Uterus (tissue), 4 donors: ENCODE data around the gene GNPNAT1. TPM values are rescaled to one million over a fixed set of nuclear protein-coding genes. Genes with fewer than 3 reads are reported as not detected.

Experiments
- DNase-seq, 2 donors: peaks; one replicate each; pipeline ENCODE4 v3.0.0-alpha.2; 2019 to 2020
- H3K27ac ChIP-seq, 2 donors: fragments of 200-600 bp; sonication (generic); 1 replicate in 1 of 2; 2 replicates in 1 of 2; pipeline ENCODE4 v1.5.1; 2016 to 2018
- H3K27me3 ChIP-seq, 2 donors: fragments of 200-600 bp; sonication (generic); one replicate each; pipeline ENCODE4 v1.5.1; 2018 to 2019; ENCODE audit warnings: control low read depth in 1 of 2
- H3K36me3 ChIP-seq, 2 donors: fragments of 200-600 bp; sonication (generic); one replicate each; pipeline ENCODE4 v1.5.1; 2019; ENCODE audit warnings: control low read depth in 1 of 2
- H3K4me1 ChIP-seq, 2 donors: fragments of 200-600 bp; sonication (generic); one replicate each; pipeline ENCODE4 v1.5.1; 2018 to 2019; ENCODE audit warnings: control low read depth in 1 of 2
- H3K4me3 ChIP-seq, 2 donors: fragments of 200-600 bp; sonication (generic); 1 replicate in 1 of 2; 2 replicates in 1 of 2; pipeline ENCODE4 v1.5.1; 2018 to 2019; ENCODE audit warnings: mild to moderate bottlenecking in 1 of 2
- H3K9me3 ChIP-seq, 2 donors: fragments of 200-600 bp; sonication (generic); one replicate each; pipeline ENCODE4 v1.5.1; 2019; ENCODE audit warnings: control low read depth in 1 of 2
- CTCF ChIP-seq, 4 experiments: fragments of 200-600 bp in 2 of 4; fragments of 450-650 bp in 2 of 4; sonication (generic) in 2 of 4; IDR thresholded peaks; one replicate each; pipeline ENCODE4 v1.5.1; 2016 to 2019; ENCODE audit warnings: antibody characterized with exemption in 4 of 4, mild to moderate bottlenecking in 2 of 4, moderate library complexity in 1 of 4
- POLR2A ChIP-seq, 2 donors: fragments of 450-650 bp; IDR thresholded peaks; one replicate each; pipeline ENCODE4 v1.6.1; 2016; ENCODE audit warnings: antibody characterized with exemption in 2 of 2, mild to moderate bottlenecking in 1 of 2, moderate library complexity in 1 of 2
- intact Hi-C: fragments of 100-400 bp; cut with DNase I; formaldehyde crosslinking; loops from one replicate; pipeline ENCODE4 v1.15.1; 2023; ENCODE audit warnings: low total_unique reads
- total RNA-seq, 4 donors: library from RNA; depleted of rRNA in 3 of 4; stranded (reverse); fragments of >200 nt in 3 of 4; gene quantifications; one replicate each; pipeline versions ENCODE4 v1.1.0 to v1.2.4, GENCODE V29; 2014 to 2023
- donor health status: DM: yes; HTN: yes; CAD: no.

Gene GNPNAT1
- 10 to 100 TPM in 3 of 4 donors, 1 to 10 TPM in 1; 3.8 to 26.8 (median 15.3) TPM for total RNA-seq

GRCh38 chr14:52791223-52792096 is at the start of gene GNPNAT1:
Gene GNPNAT1 (minus strand): TSS chr14:52791607. CDS start chr14:52784650, 6,957 bp downstream.
- intact Hi-C loops: no loop called here
- Histone ChIP-seq H3K27ac (peak within 1 kb of the TSS; percentile 86 to 95), H3K4me3 (peak within 1 kb of the TSS; percentile 75 to 93), H3K36me3 (no peaks in the 10 kb centered on the region), H3K9me3 (no peaks in the 10 kb centered on the region), H3K4me1 (no peaks in the 10 kb centered on the region), H3K27me3 (no peaks in the 10 kb centered on the region)
- peak; percentile 84 for DNase-seq
- TF ChIP-seq POLR2A (IDR thresholded peaks at IDR 0.05) (peak; percentile 67 to 86), CTCF (IDR thresholded peaks at IDR 0.05) (no peak)

- H3K4me3 ChIP-seq: no peak overlapping the region
- no peaks in the 10 kb centered on the region for H3K9me3 ChIP-seq
- DNase-seq: no peak
- H3K27ac ChIP-seq: no peak overlapping the region
- H3K36me3 ChIP-seq: no peaks in the 10 kb centered on the region
- TF ChIP-seq POLR2A (IDR thresholded peaks at IDR 0.05) (no peak), CTCF (IDR thresholded peaks at IDR 0.05) (no peak)
- no peaks in the 10 kb centered on the region for H3K4me1 ChIP-seq
- H3K27me3 ChIP-seq: no peaks in the 10 kb centered on the region
- intact Hi-C loops: no loop called here
Observed at GRCh38 chr14:52840877-52841276, 49.5 kb upstream of the GNPNAT1 start.

- intact Hi-C loops: no loop called here
- H3K9me3 ChIP-seq: no peaks in the 10 kb centered on the region
Observed at GRCh38 chr14:52837451-52837850, 46.0 kb upstream of the GNPNAT1 start.

GRCh38 chr14:52836063-52836462 is 44.7 kb upstream of the GNPNAT1 start:
- no peaks in the 10 kb centered on the region for H3K4me1 ChIP-seq
- H3K9me3 ChIP-seq: no peaks in the 10 kb centered on the region
- DNase-seq: no peak
- H3K4me3 ChIP-seq: no peak overlapping the region
- intact Hi-C loops: no loop called here
- no peaks in the 10 kb centered on the region for H3K36me3 ChIP-seq
- no peak overlapping the region for H3K27ac ChIP-seq
- no peaks in the 10 kb centered on the region for H3K27me3 ChIP-seq
- no peak for TF ChIP-seq CTCF (IDR thresholded peaks at IDR 0.05)
- no peak for TF ChIP-seq POLR2A (IDR thresholded peaks at IDR 0.05)

More at GRCh38 chr14:52837451-52837850, 46.0 kb upstream of the GNPNAT1 start:
- Histone ChIP-seq H3K27me3 (no peaks in the 10 kb centered on the region), H3K27ac (no peak overlapping the region), H3K4me3 (no peak overlapping the region), H3K36me3 (no peaks in the 10 kb centered on the region), H3K4me1 (no peaks in the 10 kb centered on the region)
- DNase-seq: no peak
- TF ChIP-seq POLR2A (IDR thresholded peaks at IDR 0.05) (no peak), CTCF (IDR thresholded peaks at IDR 0.05) (no peak)

GRCh38 chr14:52835122-52835903 is 43.9 kb upstream of the GNPNAT1 start:
- Histone ChIP-seq H3K4me3 (no peak overlapping the region), H3K36me3 (no peaks in the 10 kb centered on the region), H3K4me1 (no peaks in the 10 kb centered on the region), H3K9me3 (no peaks in the 10 kb centered on the region), H3K27me3 (no peaks in the 10 kb centered on the region), H3K27ac (no peak overlapping the region)
- DNase-seq: no peak
- intact Hi-C loops: no loop called here
- TF ChIP-seq CTCF (IDR thresholded peaks at IDR 0.05) (no peak), POLR2A (IDR thresholded peaks at IDR 0.05) (no peak)
